KMS-11 (cell line): ENCODE results near the gene PUM2.

Source experiments
- H2AFZ ChIP-seq: fragments of 200-600 bp; sonication (generic); 2 replicates; pipeline ENCODE4 v1.6.1; 2016; ENCODE audit warnings: antibody characterized with exemption, mixed run types, low read depth
- H3K27ac ChIP-seq: fragments of 200-600 bp; sonication (generic); 2 replicates; pipeline ENCODE4 v1.6.1; 2016; ENCODE audit warnings: mild to moderate bottlenecking, mixed run types
- H3K27me3 ChIP-seq: fragments of 200-600 bp; sonication (generic); 2 replicates; pipeline ENCODE4 v1.6.1; 2017; ENCODE audit warnings: mild to moderate bottlenecking, low read depth, mixed run types, moderate library complexity; ENCODE audit not compliant: insufficient read depth
- H3K36me3 ChIP-seq: fragments of 200-600 bp; sonication (generic); 2 replicates; pipeline ENCODE4 v1.6.1; 2017; ENCODE audit warnings: mild to moderate bottlenecking, mixed run types; ENCODE audit not compliant: insufficient read depth
- H3K4me1 ChIP-seq: fragments of 200-600 bp; sonication (generic); 2 replicates; pipeline ENCODE4 v1.6.1; 2016; ENCODE audit warnings: mild to moderate bottlenecking, low read depth, mixed run types; ENCODE audit not compliant: poor library complexity, severe bottlenecking
- H3K4me2 ChIP-seq: fragments of 200-600 bp; sonication (generic); 2 replicates; pipeline ENCODE4 v1.7.0; 2016; ENCODE audit warnings: mild to moderate bottlenecking, mixed run types
- H3K4me3 ChIP-seq: fragments of 200-600 bp; sonication (generic); IDR thresholded peaks from 2 replicates; pipeline ENCODE4 v1.6.1; 2017; ENCODE audit warnings: low read depth, low read length, mixed read lengths; ENCODE audit not compliant: insufficient read depth
- H3K79me2 ChIP-seq: fragments of 200-600 bp; sonication (generic); 2 replicates; pipeline ENCODE4 v1.6.1; 2016; ENCODE audit warnings: low read depth, mixed run types; ENCODE audit not compliant: insufficient read depth
- H3K9ac ChIP-seq: fragments of 200-600 bp; sonication (generic); 2 replicates; pipeline ENCODE4 v1.6.1; 2016; ENCODE audit warnings: mild to moderate bottlenecking, mixed run types
- H4K20me1 ChIP-seq: fragments of 200-600 bp; sonication (generic); 2 replicates; pipeline ENCODE4 v1.6.1; 2016; ENCODE audit warnings: mild to moderate bottlenecking, mixed run types; ENCODE audit not compliant: insufficient read depth
- CTCF ChIP-seq: fragments of 200-600 bp; sonication (generic); conservative IDR thresholded peaks from 2 replicates; pipeline ENCODE4 v1.6.1; 2017; ENCODE audit warnings: low read depth, mild to moderate bottlenecking, antibody characterized with exemption, low read length, moderate library complexity, mixed read lengths

Gene PUM2

DNA sequence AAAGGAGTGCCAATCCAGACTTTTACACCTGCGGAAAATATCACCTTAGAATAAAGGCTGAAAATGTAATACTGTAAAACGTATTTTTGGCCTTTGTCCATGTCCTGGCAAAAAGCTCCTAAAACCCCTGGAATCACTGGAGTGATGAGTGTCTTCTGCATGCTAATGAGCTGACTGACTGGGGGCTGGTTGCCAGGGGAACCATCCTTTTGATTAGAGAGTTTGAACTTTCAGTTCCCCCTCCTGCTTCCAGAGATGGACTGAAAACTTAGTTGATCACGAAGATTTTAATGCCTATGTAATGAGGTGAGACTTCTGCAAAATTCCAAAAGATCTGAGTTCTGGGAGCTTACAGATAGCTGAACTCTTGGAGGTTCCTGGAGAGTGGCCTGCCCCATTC, 20.5 kb downstream of the PUM2 start:
- Histone ChIP-seq H3K4me2 (no peak overlapping the region), H3K4me1 (peaks cover 9% of the 10 kb centered on the region), H2AFZ (no peak overlapping the region), H3K27me3 (no peaks in the 10 kb centered on the region), H4K20me1 (peaks cover 63% of the 10 kb centered on the region), H3K4me3 (no peak overlapping the region), H3K27ac (no peak overlapping the region), H3K36me3 (no peaks in the 10 kb centered on the region), H3K9ac (no peak overlapping the region), H3K79me2 (peaks cover 93% of the 10 kb centered on the region)
- TF ChIP-seq CTCF: no peak

GRCh38 chr2:20327370-20327769, 23.3 kb downstream of the PUM2 start:
- no peak overlapping the region for H3K4me3 ChIP-seq
- peaks cover 3% of the 10 kb centered on the region; the same call in 1 of the 2 replicates for H3K36me3 ChIP-seq
- peaks cover 10% of the 10 kb centered on the region for H3K4me1 ChIP-seq
- peaks cover 93% of the 10 kb centered on the region for H3K79me2 ChIP-seq
- H4K20me1 ChIP-seq: peaks cover 45% of the 10 kb centered on the region
- no peak overlapping the region for H3K9ac ChIP-seq
- H2AFZ ChIP-seq: no peak overlapping the region
- TF ChIP-seq CTCF: no peak
- no peak overlapping the region for H3K4me2 ChIP-seq
- no peak overlapping the region for H3K27ac ChIP-seq
- H3K27me3 ChIP-seq: no peaks in the 10 kb centered on the region

- Histone ChIP-seq H3K27me3 (no peaks in the 10 kb centered on the region), H4K20me1 (peaks cover 41% of the 10 kb centered on the region), H3K79me2 (peaks cover 90% of the 10 kb centered on the region), H3K27ac (no peak overlapping the region), H2AFZ (no peak overlapping the region), H3K36me3 (peaks cover 3% of the 10 kb centered on the region; the same call in 1 of the 2 replicates), H3K4me3 (no peak overlapping the region), H3K9ac (no peak overlapping the region), H3K4me1 (peaks cover 10% of the 10 kb centered on the region), H3K4me2 (no peak overlapping the region)
- peak; percentile 88 for TF ChIP-seq CTCF
Observed at GRCh38 chr2:20326163-20326780, 24.4 kb downstream of the PUM2 start.

DNA sequence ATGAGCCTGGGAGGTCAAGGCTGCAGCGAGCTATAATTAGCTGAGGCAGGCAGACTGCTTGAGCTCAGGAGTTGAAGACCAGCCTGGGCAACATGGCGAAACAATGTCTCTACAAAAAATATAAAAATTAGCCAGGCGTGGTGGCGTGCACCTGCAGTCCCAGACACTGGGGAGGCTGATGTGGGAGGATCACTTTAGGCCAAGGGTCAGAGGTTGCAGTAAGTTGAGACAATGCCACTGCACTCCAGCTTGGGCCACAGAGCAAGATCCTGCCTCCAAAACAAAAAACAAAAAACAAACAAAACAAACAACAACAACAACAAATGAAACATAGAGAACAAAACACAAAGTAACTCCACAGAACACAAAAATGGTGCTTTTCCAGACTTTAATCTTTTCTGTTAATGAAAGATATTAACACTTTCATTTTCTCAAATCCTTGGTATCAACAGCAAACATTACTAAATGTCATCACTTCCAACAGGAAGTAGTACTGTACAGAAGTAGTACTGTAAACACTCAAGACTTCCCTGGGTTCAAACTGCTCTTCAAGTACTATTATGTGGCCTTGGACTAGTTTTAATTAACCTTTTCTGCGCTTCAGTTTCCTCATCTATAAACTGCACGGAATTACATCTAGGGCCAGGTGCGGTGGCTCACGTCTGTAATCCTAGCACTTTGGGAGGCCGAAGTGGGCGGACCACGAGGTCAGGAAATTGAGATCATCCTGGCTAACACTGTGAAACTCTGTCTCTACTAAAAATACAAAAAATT, 27.9 kb downstream of the PUM2 start:
- Histone ChIP-seq H3K4me1 (peaks cover 17% of the 10 kb centered on the region), H3K27me3 (no peaks in the 10 kb centered on the region), H3K9ac (no peak overlapping the region), H3K27ac (no peak overlapping the region), H3K4me3 (no peak overlapping the region), H3K36me3 (peaks cover 3% of the 10 kb centered on the region; the same call in 1 of the 2 replicates), H4K20me1 (peaks cover 18% of the 10 kb centered on the region), H3K79me2 (peaks cover 76% of the 10 kb centered on the region), H3K4me2 (no peak overlapping the region), H2AFZ (no peak overlapping the region)
- no peak for TF ChIP-seq CTCF
